ACC112 (cell line): ENCODE results near the gene ATG7.

Experiments used
- H2AFZ ChIP-seq: fragments of 200-600 bp; sonication (generic); one replicate; pipeline ENCODE4 v1.6.0; 2017; ENCODE audit warnings: antibody characterized with exemption, low read length; ENCODE audit not compliant: unreplicated experiment
- H3K27ac ChIP-seq: fragments of 200-600 bp; sonication (generic); 2 replicates; pipeline ENCODE4 v1.5.1; 2014; ENCODE audit warnings: low read depth, mild to moderate bottlenecking, antibody characterized with exemption, low read length, moderate library complexity
- H3K27me3 ChIP-seq: fragments of 200-600 bp; sonication (generic); 2 replicates; pipeline ENCODE4 v1.6.1; 2014; ENCODE audit warnings: mild to moderate bottlenecking, antibody characterized with exemption, low read length, moderate library complexity, mixed read lengths; ENCODE audit not compliant: insufficient read depth
- H3K36me3 ChIP-seq: fragments of 200-600 bp; sonication (generic); 2 replicates; pipeline ENCODE4 v1.6.1; 2016; ENCODE audit warnings: mild to moderate bottlenecking, antibody characterized with exemption, low read length, moderate library complexity, mixed read lengths; ENCODE audit not compliant: insufficient read depth
- H3K4me1 ChIP-seq: fragments of 200-600 bp; sonication (generic); one replicate; pipeline ENCODE4 v1.6.1; 2016; ENCODE audit warnings: low read length, mixed read lengths; ENCODE audit not compliant: insufficient read depth, unreplicated experiment, control insufficient read depth
- H3K4me3 ChIP-seq: fragments of 200-600 bp; sonication (generic); 2 replicates; pipeline ENCODE4 v1.5.1; 2014; ENCODE audit warnings: mild to moderate bottlenecking, low read depth, low read length
- H3K79me2 ChIP-seq: fragments of 200-600 bp; sonication (generic); one replicate; pipeline ENCODE4 v1.6.0; 2016; ENCODE audit warnings: low read length; ENCODE audit not compliant: control insufficient read depth, unreplicated experiment, insufficient read depth

The ATG7 gene

DNA sequence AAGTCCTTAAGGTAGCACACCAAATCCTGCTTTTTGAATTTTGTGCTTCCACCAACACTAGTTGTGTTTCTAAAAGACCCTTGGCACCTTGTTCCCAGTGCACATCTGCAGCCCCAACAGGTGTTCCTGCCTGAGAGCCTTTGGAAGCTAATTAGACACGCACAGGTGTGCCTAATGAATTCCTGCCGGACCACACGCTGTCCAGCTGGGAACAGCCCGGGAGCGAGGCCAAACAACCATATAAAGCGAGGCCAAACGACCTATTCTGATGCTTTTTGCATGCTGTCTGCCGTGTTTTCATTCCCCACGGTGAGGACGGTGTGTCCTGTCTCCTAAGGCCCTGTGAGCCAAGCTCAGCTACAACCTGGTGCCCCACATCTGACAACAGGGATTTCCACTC lies 99.5 kb downstream of the ATG7 start:
- H3K27ac ChIP-seq: no peak overlapping the region
- peaks cover 11% of the 10 kb centered on the region for H3K4me1 ChIP-seq
- no peaks in the 10 kb centered on the region for H3K79me2 ChIP-seq
- no peak overlapping the region for H3K4me3 ChIP-seq
- no peaks in the 10 kb centered on the region for H3K27me3 ChIP-seq
- H3K36me3 ChIP-seq: peaks cover 9% of the 10 kb centered on the region; the same call in 1 of the 2 replicates
- H2AFZ ChIP-seq: no peak overlapping the region

- Histone ChIP-seq H3K27ac (no peak overlapping the region), H3K4me3 (no peak overlapping the region), H3K36me3 (peaks cover 9% of the 10 kb centered on the region; the same call in 1 of the 2 replicates), H2AFZ (no peak overlapping the region), H3K27me3 (no peaks in the 10 kb centered on the region), H3K79me2 (no peaks in the 10 kb centered on the region), H3K4me1 (no peaks in the 10 kb centered on the region)
Measured at GRCh38 chr3:11373235-11373634, 101.0 kb downstream of the ATG7 start.

- no peak overlapping the region for H3K4me3 ChIP-seq
- H3K27ac ChIP-seq: no peak overlapping the region
- no peak overlapping the region for H2AFZ ChIP-seq
- no peaks in the 10 kb centered on the region for H3K27me3 ChIP-seq
- H3K4me1 ChIP-seq: no peaks in the 10 kb centered on the region
- H3K36me3 ChIP-seq: peaks cover 9% of the 10 kb centered on the region; the same call in 1 of the 2 replicates
- H3K79me2 ChIP-seq: no peaks in the 10 kb centered on the region
Measured at GRCh38 chr3:11373654-11374053, 101.5 kb downstream of the ATG7 start.

GRCh38 chr3:11375333-11376088 lies 103.3 kb downstream of the ATG7 start:
- no peak overlapping the region for H3K4me3 ChIP-seq
- no peaks in the 10 kb centered on the region for H3K4me1 ChIP-seq
- no peak overlapping the region for H3K27ac ChIP-seq
- H2AFZ ChIP-seq: no peak overlapping the region
- H3K27me3 ChIP-seq: no peaks in the 10 kb centered on the region
- no peaks in the 10 kb centered on the region for H3K36me3 ChIP-seq
- H3K79me2 ChIP-seq: no peaks in the 10 kb centered on the region

DNA sequence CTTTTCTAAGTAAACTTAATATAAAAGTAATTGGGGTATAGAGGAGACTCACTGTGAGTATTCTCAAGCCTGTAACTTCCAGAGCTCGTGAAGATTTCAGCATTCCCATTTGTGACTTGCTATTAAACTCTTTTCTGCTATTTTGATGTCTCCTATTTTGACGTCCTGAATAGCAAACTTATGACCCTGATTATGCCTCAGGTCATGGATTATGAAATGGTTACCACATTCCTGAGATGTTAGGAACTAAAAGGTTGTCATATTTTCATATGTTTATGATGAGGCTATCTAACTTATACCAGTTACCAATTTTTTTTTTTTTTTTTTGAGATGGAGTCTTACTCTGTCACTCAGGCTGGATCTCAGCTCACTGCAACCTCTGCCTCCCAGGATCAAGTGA lies 105.5 kb downstream of the ATG7 start:
- Histone ChIP-seq H3K27ac (no peak overlapping the region), H2AFZ (no peak overlapping the region)

DNA sequence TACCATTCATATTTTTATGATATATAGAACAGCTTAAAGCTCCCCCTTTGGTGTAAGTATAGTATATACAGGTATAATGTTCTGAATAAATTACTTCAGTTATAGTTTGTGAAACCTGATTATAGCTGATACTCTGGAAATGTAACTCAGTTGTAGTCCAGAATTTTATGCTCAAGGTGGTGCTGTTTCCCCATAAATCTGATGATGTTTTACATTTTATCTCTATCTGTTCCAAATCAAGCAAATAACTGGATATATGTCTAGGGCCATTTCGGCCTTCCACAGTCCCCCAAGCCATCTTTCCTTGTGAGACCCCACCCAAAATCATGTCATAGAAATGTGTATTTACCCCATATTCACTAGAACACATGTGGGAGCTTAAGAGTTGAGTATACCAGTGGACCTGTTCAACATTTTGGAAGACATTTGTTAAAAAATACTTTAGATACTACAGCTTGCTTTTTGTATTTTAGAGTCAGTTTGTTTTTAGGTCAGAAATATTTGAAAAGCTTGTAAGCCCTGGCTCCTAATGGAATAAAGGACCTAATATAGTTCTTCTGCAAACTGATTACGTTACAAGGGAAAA lies 107.1 kb downstream of the ATG7 start:
- no peaks in the 10 kb centered on the region for H3K4me1 ChIP-seq
- H3K79me2 ChIP-seq: no peaks in the 10 kb centered on the region
- no peaks in the 10 kb centered on the region for H3K36me3 ChIP-seq
- H3K27me3 ChIP-seq: no peaks in the 10 kb centered on the region
- no peak overlapping the region for H2AFZ ChIP-seq
- no peak overlapping the region for H3K4me3 ChIP-seq
- no peak overlapping the region for H3K27ac ChIP-seq

More for the DNA sequence above, 105.5 kb downstream of the ATG7 start:
- no peaks in the 10 kb centered on the region for H3K4me1 ChIP-seq
- H3K79me2 ChIP-seq: no peaks in the 10 kb centered on the region
- no peaks in the 10 kb centered on the region for H3K36me3 ChIP-seq
- no peak overlapping the region for H3K4me3 ChIP-seq
- H3K27me3 ChIP-seq: no peaks in the 10 kb centered on the region

DNA sequence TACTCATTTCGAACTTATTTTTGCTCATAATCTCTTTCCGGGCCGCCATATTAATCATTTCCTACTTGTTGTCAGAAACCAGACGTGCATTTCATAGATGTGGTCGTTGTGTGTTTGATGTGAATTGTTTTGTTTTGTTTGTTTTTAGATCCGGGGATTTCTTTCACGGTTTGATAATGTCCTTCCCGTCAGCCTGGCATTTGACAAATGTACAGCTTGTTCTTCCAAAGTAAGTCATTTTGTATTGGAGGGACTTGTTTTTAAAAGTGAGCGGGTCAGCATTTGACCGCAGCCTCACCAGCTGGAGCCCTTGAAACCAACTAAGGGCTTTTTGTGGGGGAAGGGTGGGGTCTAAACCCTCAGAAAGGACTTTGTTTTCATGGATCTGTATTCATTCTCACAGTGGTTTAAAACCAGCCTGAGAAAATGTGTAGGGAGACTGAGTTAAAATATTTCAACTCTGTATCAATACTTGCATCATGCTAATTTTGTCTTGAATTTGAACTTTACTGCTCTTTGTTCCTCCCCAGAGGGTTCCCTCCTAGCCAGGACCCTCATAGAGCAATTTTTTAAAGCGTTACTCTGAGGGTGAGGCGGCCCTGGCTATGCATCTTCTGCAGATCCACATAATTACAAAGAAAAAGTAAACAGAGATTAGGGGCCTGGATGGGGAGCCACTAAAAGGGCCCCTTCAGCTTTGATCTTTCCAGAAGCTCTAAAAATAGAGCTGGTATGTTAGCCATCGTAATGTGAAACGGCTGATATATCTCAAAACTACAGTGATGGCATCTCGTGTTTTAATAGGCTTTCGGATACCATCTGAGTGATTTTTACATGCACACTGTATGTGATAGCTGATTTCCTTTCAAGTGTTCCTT lies 107.9 kb downstream of the ATG7 start:
- Histone ChIP-seq H2AFZ (no peak overlapping the region), H3K4me3 (no peak overlapping the region), H3K4me1 (no peaks in the 10 kb centered on the region), H3K27ac (no peak overlapping the region), H3K36me3 (no peaks in the 10 kb centered on the region; the same call in 1 of the 2 replicates), H3K79me2 (no peaks in the 10 kb centered on the region), H3K27me3 (no peaks in the 10 kb centered on the region)

DNA sequence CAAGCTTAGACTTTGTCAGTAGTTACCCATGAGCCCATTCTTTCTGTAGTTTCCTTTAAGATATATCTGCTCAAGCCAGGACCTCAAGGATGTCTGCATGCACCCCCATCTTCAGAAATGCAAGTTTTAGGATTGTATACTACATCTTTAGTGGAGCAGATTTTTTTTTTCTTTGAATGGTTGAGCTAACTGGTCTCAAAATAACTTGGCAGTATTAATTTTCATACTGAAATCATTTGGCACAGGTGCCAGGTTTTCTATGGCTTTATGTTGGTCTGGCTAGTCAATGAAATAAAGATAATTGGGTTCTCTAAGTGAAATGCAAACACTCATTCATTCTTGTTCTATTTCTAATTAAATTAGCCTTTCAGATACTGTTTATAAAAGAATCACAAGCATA lies 108.9 kb downstream of the ATG7 start:
- H2AFZ ChIP-seq: no peak overlapping the region

DNA sequence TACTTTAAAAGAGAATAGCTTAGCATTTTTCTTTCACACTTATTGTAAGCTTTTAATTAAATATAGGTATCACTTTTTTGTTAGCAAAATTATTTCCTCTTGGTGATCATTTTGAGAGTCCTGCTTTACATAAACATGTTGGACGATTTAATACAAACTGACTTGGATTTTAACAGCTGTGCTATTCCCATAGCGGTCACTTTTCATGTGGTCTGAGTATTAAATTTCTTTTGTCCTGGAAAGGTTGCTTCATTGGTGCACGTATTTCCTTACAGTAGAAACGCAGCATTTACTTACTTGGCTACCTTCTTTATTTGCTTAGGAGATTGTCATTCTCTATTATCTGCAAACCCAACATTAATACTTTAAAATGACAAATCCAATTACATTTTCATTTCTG lies 109.4 kb downstream of the ATG7 start:
- Histone ChIP-seq H3K27ac (no peak overlapping the region), H3K36me3 (no peaks in the 10 kb centered on the region; the same call in 1 of the 2 replicates), H2AFZ (no peak overlapping the region), H3K79me2 (no peaks in the 10 kb centered on the region), H3K27me3 (no peaks in the 10 kb centered on the region), H3K4me1 (peaks cover 13% of the 10 kb centered on the region), H3K4me3 (no peak overlapping the region)

More for the DNA sequence above, 108.9 kb downstream of the ATG7 start:
- no peaks in the 10 kb centered on the region for H3K27me3 ChIP-seq
- peaks cover 9% of the 10 kb centered on the region for H3K4me1 ChIP-seq
- no peak overlapping the region for H3K27ac ChIP-seq
- no peaks in the 10 kb centered on the region for H3K79me2 ChIP-seq
- H3K4me3 ChIP-seq: no peak overlapping the region
- H3K36me3 ChIP-seq: no peaks in the 10 kb centered on the region; the same call in 1 of the 2 replicates

- Histone ChIP-seq H2AFZ (no peak overlapping the region), H3K79me2 (no peaks in the 10 kb centered on the region), H3K4me3 (no peak overlapping the region), H3K4me1 (peaks cover 13% of the 10 kb centered on the region), H3K27me3 (no peaks in the 10 kb centered on the region), H3K27ac (no peak overlapping the region), H3K36me3 (no peaks in the 10 kb centered on the region; the same call in 1 of the 2 replicates)
Measured at GRCh38 chr3:11382146-11382745, 110.0 kb downstream of the ATG7 start.
